GM18867 (cell line): Measurements from ENCODE around the gene DRGX.

Experiments
- ATAC-seq: cut with Tn5 transposase; IDR thresholded peaks from one replicate; pipeline ENCODE4 v1.9.1; 2021; ENCODE audit warnings: mild to moderate bottlenecking, moderate library complexity; ENCODE audit not compliant: unreplicated experiment

Gene DRGX

GRCh38 chr10:49384268-49384953 is 11.5 kb downstream of the DRGX start:
- ATAC-seq: no peak

GRCh38 chr10:49383853-49384252 is 12.0 kb downstream of the DRGX start:
- no peak for ATAC-seq

GRCh38 chr10:49382826-49383225 is 13.1 kb downstream of the DRGX start:
- no peak for ATAC-seq

GRCh38 chr10:49382226-49382625 is 13.7 kb downstream of the DRGX start:
- no peak for ATAC-seq

- no peak for ATAC-seq
These were observed 14.6 kb downstream of the DRGX start for GRCh38 chr10:49381111-49381900.

- no peak for ATAC-seq
These were observed 16.1 kb downstream of the DRGX start for GRCh38 chr10:49379596-49380410.

- ATAC-seq: no peak
These were observed 18.6 kb downstream of the DRGX start for GRCh38 chr10:49377256-49377655.

- ATAC-seq: no peak
These were observed 20.3 kb downstream of the DRGX start for GRCh38 chr10:49375611-49376010.

- no peak for ATAC-seq
These were observed 21.1 kb downstream of the DRGX start for GRCh38 chr10:49374740-49375139.

- ATAC-seq: no peak
These were observed 22.5 kb downstream of the DRGX start for GRCh38 chr10:49373361-49373760.

- no peak for ATAC-seq
These were observed 23.9 kb downstream of the DRGX start for GRCh38 chr10:49371967-49372366.

GRCh38 chr10:49370326-49371100 is 25.4 kb downstream of the DRGX start:
- ATAC-seq: no peak

GRCh38 chr10:49369216-49370162 is 26.4 kb downstream of the DRGX start:
- no peak for ATAC-seq

- ATAC-seq: no peak
These were observed 27.6 kb downstream of the DRGX start for GRCh38 chr10:49368256-49368655.

- ATAC-seq: no peak
These were observed 28.3 kb downstream of the DRGX start for GRCh38 chr10:49367600-49367999.

- ATAC-seq: no peak
These were observed 29.4 kb downstream of the DRGX start for GRCh38 chr10:49366460-49366859.

- no peak for ATAC-seq
These were observed 30.0 kb downstream of the DRGX start for GRCh38 chr10:49365675-49366415.

- ATAC-seq: no peak
These were observed 30.6 kb downstream of the DRGX start for GRCh38 chr10:49365275-49365674.

GRCh38 chr10:49364747-49365146 is 31.1 kb downstream of the DRGX start:
- no peak for ATAC-seq
